ENCODE results near the gene ARHGEF37.
"Not testable (repeated sequence)": the region's sequence is repeated elsewhere in the genome, so short reads cannot be mapped to it uniquely, and the experiment has no call there.

DNA sequence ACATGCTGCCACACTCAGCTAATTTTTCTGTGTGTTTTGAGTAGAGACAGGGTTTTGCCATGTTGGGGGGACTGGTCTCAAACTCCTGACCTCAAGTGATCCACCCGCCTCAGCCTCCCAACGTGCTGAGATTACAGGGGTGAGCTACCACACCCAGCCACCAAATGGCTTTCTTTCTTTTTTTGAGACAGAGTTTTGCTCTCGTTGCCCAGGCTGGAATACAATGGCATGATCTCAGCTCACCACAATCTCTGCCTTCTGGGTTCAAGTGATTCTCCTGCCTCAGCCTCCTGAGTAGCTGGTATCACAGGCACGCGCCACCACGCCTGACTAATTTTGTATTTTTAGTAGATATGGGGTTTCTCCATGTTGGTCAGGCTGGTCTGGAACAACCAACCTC is 45.5 kb upstream of the ARHGEF37 start:
- TF ChIP-seq, protein P1, sequence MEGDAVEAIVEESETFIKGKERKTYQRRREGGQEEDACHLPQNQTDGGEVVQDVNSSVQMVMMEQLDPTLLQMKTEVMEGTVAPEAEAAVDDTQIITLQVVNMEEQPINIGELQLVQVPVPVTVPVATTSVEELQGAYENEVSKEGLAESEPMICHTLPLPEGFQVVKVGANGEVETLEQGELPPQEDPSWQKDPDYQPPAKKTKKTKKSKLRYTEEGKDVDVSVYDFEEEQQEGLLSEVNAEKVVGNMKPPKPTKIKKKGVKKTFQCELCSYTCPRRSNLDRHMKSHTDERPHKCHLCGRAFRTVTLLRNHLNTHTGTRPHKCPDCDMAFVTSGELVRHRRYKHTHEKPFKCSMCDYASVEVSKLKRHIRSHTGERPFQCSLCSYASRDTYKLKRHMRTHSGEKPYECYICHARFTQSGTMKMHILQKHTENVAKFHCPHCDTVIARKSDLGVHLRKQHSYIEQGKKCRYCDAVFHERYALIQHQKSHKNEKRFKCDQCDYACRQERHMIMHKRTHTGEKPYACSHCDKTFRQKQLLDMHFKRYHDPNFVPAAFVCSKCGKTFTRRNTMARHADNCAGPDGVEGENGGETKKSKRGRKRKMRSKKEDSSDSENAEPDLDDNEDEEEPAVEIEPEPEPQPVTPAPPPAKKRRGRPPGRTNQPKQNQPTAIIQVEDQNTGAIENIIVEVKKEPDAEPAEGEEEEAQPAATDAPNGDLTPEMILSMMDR (IDR thresholded peaks at IDR 0.05; ENCODE audit: low read depth, low read length) = not testable (repeated sequence)
- TF ChIP-seq EZH2phosphoT487 (IDR thresholded peaks at IDR 0.05; ENCODE audit: low read depth) = not testable (repeated sequence)
